Liver (tissue), 9 donors: ENCODE results near the gene DNAJC4. TPM values are rescaled to one million over a fixed set of nuclear protein-coding genes. Genes with fewer than 3 reads are reported as not detected.

Experiments used
- DNase-seq: peaks from one replicate; pipeline ENCODE4 v3.0.0-alpha.2; 2017; ENCODE audit warnings: low spot score
- H3K27ac ChIP-seq, 2 donors: one replicate each; pipeline ENCODE4 v1.7.0; 2013; ENCODE audit warnings: inconsistent platforms in 2 of 2, low read length in 2 of 2, control low read depth in 1 of 2, low read depth in 1 of 2, mild to moderate bottlenecking in 1 of 2
- H3K27me3 ChIP-seq, 4 donors: one replicate each; pipeline versions ENCODE4 v1.6.1 to v1.7.0; 2013; ENCODE audit warnings: low read length in 3 of 4, inconsistent platforms in 1 of 4, mild to moderate bottlenecking in 1 of 4, moderate library complexity in 1 of 4; ENCODE audit not compliant: control insufficient read depth in 4 of 4, insufficient read depth in 4 of 4
- H3K36me3 ChIP-seq, 4 donors: one replicate each; pipeline versions ENCODE4 v1.6.1 to v1.7.0; 2013; ENCODE audit warnings: low read length in 3 of 4, mild to moderate bottlenecking in 3 of 4, low read depth in 1 of 4, moderate library complexity in 1 of 4; ENCODE audit not compliant: control insufficient read depth in 4 of 4, insufficient read depth in 3 of 4
- H3K4me1 ChIP-seq, 4 donors: one replicate each; pipeline versions ENCODE4 v1.6.1 to v1.7.0; 2013; ENCODE audit warnings: low read length in 3 of 4, mild to moderate bottlenecking in 3 of 4, moderate library complexity in 1 of 4; ENCODE audit not compliant: control insufficient read depth in 4 of 4, insufficient read depth in 4 of 4
- H3K4me3 ChIP-seq, 3 donors: one replicate each; pipeline versions ENCODE4 v1.6.1 to v1.7.0; 2013; ENCODE audit warnings: low read length in 3 of 3, control low read depth in 1 of 3, low read depth in 1 of 3, mild to moderate bottlenecking in 1 of 3
- H3K9ac ChIP-seq, 2 donors: one replicate each; pipeline ENCODE4 v1.7.0; 2013; ENCODE audit warnings: low read length in 2 of 2, mild to moderate bottlenecking in 2 of 2, moderate library complexity in 2 of 2, control low read depth in 1 of 2, low read depth in 1 of 2
- H3K9me3 ChIP-seq, 4 donors: one replicate each; pipeline versions ENCODE4 v1.6.1 to v1.7.0; 2013; ENCODE audit warnings: low read length in 3 of 4; ENCODE audit not compliant: control insufficient read depth in 4 of 4
- FOXA1 ChIP-seq: IDR thresholded peaks from 2 replicates; pipeline ENCODE4 v1.6.1; 2016; ENCODE audit warnings: antibody characterized with exemption
- FOXA2 ChIP-seq: IDR thresholded peaks from 2 replicates; pipeline ENCODE4 v1.6.1; 2016; ENCODE audit warnings: antibody characterized with exemption
- GABPA ChIP-seq, 2 donors: IDR thresholded peaks in 1 of 2; conservative IDR thresholded peaks in 1 of 2; 2 replicates each; pipeline ENCODE4 v1.6.1; 2016; ENCODE audit warnings: antibody characterized with exemption in 2 of 2, mild to moderate bottlenecking in 1 of 2, moderate library complexity in 1 of 2
- HNF4A ChIP-seq, 2 donors: conservative IDR thresholded peaks; 2 replicates each; pipeline ENCODE4 v1.6.1; 2016; ENCODE audit warnings: antibody characterized with exemption in 2 of 2, mild to moderate bottlenecking in 2 of 2
- HNF4G ChIP-seq: IDR thresholded peaks from 2 replicates; pipeline ENCODE4 v1.6.1; 2016; ENCODE audit warnings: antibody characterized with exemption
- JUND ChIP-seq, 2 donors: IDR thresholded peaks; 2 replicates each; pipeline ENCODE4 v1.6.1; 2016; ENCODE audit warnings: antibody characterized with exemption in 2 of 2
- NR2F2 ChIP-seq: IDR thresholded peaks from 2 replicates; pipeline ENCODE4 v1.6.1; 2016; ENCODE audit warnings: antibody characterized with exemption
- RAD21 ChIP-seq, 2 donors: IDR thresholded peaks; 2 replicates each; pipeline ENCODE4 v1.6.1; 2016; ENCODE audit warnings: antibody characterized with exemption in 2 of 2, mild to moderate bottlenecking in 2 of 2
- RXRA ChIP-seq, 2 donors: IDR thresholded peaks; 2 replicates each; pipeline ENCODE4 v1.6.1; 2017 to 2018; ENCODE audit warnings: antibody characterized with exemption in 2 of 2, mild to moderate bottlenecking in 1 of 2
- SP1 ChIP-seq: IDR thresholded peaks from 2 replicates; pipeline ENCODE4 v1.6.1; 2018; ENCODE audit warnings: antibody characterized with exemption, mild to moderate bottlenecking
- YY1 ChIP-seq: IDR thresholded peaks from 2 replicates; pipeline ENCODE4 v1.6.1; 2016; ENCODE audit warnings: antibody characterized with exemption, mild to moderate bottlenecking
- WGBS: extraction: QIAGEN DNeasy Blood & Tissue Kit; methylation state at CpG from one replicate; pipeline ENCODE4 v1.1.7; 2013; 5-methylcytosine and 5-hydroxymethylcytosine counted together
- polyA plus RNA-seq, 2 donors: library from polyadenylated mRNA; stranded (reverse) in 1 of 2; unstranded in 1 of 2; fragments of 200-250 nt in 1 of 2; fragments of >200 nt in 1 of 2; fragmentation: Nextera tagmentation in 1 of 2; extraction: Ambion mirVana in 1 of 2; gene quantifications; one replicate each; pipeline versions ENCODE4 v1.2.1 to v1.2.3, GENCODE V29; 2013 to 2015
- total RNA-seq, 2 donors: library from RNA; depleted of rRNA; stranded (reverse); fragments of >200 nt; gene quantifications; one replicate each; pipeline ENCODE4 v1.2.3, GENCODE V29; 2014
- TF ChIP-seq, protein P1 (sequence below): IDR thresholded peaks from 2 replicates; pipeline ENCODE4 v1.6.1; 2016; ENCODE audit warnings: antibody characterized with exemption, mild to moderate bottlenecking
- TF ChIP-seq, protein P2 (sequence below): IDR thresholded peaks from 2 replicates; pipeline ENCODE4 v1.6.1; 2016; ENCODE audit warnings: antibody characterized with exemption
- TF ChIP-seq, protein P3 (sequence below): IDR thresholded peaks from 2 replicates; pipeline ENCODE4 v1.6.1; 2016; ENCODE audit warnings: antibody characterized with exemption
- TF ChIP-seq, protein P4 (sequence below): fragments of 150-350 bp; IDR thresholded peaks from 2 replicates; pipeline ENCODE4 v1.5.1; 2017; ENCODE audit warnings: improper control_type of control experiment, low read depth, low read length; ENCODE audit not compliant: missing input control
- donor health status: healthy.
- donor health status: healthy.
- donor health status: healthy.
- donor health status: healthy.
- donor health status: healthy.

Gene DNAJC4
- total and polyA plus RNA-seq, 4 donors, result 8.5 to 25.9 (median 23.5) TPM

DNA sequence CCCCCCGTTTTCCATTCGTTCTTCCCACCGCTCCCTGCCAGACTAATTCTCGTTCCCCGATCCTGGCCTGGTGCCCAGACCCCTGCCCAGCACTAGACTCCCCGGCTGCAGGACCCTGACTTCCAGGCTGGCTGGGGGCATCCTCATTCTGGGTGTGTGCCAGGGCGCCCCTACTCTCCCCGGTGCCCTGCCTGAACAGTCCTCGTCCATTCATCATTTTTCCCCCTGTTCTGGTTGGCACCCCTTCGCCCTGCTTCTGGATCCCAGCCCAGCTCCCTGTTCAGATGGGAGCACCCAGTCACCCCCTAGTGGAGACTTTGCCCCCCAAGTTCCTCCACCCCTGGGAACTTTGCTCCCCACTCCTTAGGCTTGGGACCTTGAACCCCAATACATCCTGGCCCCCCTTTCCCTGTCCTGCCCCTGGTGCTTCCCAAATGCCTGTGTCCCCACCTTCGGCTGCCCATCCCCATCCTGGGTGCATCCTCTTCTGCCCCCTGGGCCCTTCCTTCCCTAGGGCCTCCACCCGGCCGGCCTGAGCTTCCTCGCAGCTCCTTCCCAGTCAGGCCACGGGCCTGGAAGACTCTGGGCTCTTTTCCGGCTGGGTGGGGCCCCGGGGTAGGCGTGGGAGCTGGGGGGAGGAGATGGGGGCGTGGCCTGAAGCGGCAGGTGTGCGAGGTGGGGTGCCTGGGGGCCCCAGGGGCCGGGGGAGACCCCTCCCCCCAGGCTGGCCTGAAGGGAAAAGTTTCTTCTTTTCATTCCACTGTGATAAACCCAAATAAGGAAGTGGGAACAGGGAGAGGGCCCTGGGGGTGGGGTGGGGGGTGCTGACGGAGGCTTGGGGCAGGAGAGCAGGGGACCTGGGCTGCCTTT lies 21.9 kb downstream of the DNAJC4 start:
- peak overlapping the region; percentile 36 to 67 (median 51) for H3K4me3 ChIP-seq
- peak overlapping the region in 1 of 2 donors; percentile 63 for H3K9ac ChIP-seq
- no peak overlapping the region for H3K27ac ChIP-seq
- H3K9me3 ChIP-seq, result no peaks in the 10 kb centered on the region
- no peak for TF ChIP-seq YY1
- TF ChIP-seq FOXA1, result no peak
- no peak for TF ChIP-seq RAD21 (IDR thresholded peaks at IDR 0.05)
- TF ChIP-seq NR2F2, result no peak
- no peak for TF ChIP-seq GABPA (IDR thresholded peaks at IDR 0.05 in 1 of 2, conservative IDR thresholded peaks at IDR 0.05 in 1 of 2)
- no peak for TF ChIP-seq SP1
- H3K27me3 ChIP-seq, result no peaks in the 10 kb centered on the region
- no peak for DNase-seq
- peaks cover 10 to 44% (median 34%) of the 10 kb centered on the region in 4 donors for H3K4me1 ChIP-seq
- H3K36me3 ChIP-seq, result peaks cover 0 to 9% (median 3%) of the 10 kb centered on the region in 4 donors
- 30% methylated on average over 23 of the region's 23 CpGs for WGBS

DNA sequence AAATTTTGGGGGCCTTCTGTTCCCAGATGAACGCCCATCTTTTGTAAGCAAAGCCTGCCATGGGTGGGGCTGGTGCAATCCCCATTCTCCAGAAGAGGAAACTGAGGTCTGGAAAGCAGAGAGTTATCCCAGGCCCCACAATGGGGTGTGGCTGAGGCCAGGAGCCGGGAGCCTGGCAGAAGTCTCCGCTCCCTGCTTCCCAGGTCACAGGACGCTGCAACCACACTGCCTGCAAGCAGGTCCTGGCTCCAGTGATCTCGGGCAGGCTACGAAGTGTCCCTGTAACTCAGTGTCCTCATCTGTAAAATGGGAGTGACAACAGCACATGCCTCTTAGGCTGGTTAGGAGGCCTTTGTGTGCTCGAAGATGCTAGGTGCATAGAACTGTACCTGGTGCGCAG lies 22.7 kb downstream of the DNAJC4 start:
- H3K27me3 ChIP-seq, result no peaks in the 10 kb centered on the region
- no peak overlapping the region for H3K27ac ChIP-seq
- no peak for TF ChIP-seq RXRA (IDR thresholded peaks at IDR 0.05)
- no peak for TF ChIP-seq JUND (IDR thresholded peaks at IDR 0.05)
- TF ChIP-seq, protein P1, sequence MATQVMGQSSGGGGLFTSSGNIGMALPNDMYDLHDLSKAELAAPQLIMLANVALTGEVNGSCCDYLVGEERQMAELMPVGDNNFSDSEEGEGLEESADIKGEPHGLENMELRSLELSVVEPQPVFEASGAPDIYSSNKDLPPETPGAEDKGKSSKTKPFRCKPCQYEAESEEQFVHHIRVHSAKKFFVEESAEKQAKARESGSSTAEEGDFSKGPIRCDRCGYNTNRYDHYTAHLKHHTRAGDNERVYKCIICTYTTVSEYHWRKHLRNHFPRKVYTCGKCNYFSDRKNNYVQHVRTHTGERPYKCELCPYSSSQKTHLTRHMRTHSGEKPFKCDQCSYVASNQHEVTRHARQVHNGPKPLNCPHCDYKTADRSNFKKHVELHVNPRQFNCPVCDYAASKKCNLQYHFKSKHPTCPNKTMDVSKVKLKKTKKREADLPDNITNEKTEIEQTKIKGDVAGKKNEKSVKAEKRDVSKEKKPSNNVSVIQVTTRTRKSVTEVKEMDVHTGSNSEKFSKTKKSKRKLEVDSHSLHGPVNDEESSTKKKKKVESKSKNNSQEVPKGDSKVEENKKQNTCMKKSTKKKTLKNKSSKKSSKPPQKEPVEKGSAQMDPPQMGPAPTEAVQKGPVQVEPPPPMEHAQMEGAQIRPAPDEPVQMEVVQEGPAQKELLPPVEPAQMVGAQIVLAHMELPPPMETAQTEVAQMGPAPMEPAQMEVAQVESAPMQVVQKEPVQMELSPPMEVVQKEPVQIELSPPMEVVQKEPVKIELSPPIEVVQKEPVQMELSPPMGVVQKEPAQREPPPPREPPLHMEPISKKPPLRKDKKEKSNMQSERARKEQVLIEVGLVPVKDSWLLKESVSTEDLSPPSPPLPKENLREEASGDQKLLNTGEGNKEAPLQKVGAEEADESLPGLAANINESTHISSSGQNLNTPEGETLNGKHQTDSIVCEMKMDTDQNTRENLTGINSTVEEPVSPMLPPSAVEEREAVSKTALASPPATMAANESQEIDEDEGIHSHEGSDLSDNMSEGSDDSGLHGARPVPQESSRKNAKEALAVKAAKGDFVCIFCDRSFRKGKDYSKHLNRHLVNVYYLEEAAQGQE, result no peak
- no peak for TF ChIP-seq YY1
- TF ChIP-seq, protein P2, sequence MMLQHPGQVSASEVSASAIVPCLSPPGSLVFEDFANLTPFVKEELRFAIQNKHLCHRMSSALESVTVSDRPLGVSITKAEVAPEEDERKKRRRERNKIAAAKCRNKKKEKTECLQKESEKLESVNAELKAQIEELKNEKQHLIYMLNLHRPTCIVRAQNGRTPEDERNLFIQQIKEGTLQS, result no peak
- no peak for TF ChIP-seq HNF4G
- no peak for TF ChIP-seq RAD21 (IDR thresholded peaks at IDR 0.05)
- TF ChIP-seq, protein P3, sequence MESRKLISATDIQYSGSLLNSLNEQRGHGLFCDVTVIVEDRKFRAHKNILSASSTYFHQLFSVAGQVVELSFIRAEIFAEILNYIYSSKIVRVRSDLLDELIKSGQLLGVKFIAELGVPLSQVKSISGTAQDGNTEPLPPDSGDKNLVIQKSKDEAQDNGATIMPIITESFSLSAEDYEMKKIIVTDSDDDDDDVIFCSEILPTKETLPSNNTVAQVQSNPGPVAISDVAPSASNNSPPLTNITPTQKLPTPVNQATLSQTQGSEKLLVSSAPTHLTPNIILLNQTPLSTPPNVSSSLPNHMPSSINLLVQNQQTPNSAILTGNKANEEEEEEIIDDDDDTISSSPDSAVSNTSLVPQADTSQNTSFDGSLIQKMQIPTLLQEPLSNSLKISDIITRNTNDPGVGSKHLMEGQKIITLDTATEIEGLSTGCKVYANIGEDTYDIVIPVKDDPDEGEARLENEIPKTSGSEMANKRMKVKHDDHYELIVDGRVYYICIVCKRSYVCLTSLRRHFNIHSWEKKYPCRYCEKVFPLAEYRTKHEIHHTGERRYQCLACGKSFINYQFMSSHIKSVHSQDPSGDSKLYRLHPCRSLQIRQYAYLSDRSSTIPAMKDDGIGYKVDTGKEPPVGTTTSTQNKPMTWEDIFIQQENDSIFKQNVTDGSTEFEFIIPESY, result no peak
- no peak for TF ChIP-seq NR2F2
- TF ChIP-seq FOXA2, result no peak
- TF ChIP-seq, protein P4, sequence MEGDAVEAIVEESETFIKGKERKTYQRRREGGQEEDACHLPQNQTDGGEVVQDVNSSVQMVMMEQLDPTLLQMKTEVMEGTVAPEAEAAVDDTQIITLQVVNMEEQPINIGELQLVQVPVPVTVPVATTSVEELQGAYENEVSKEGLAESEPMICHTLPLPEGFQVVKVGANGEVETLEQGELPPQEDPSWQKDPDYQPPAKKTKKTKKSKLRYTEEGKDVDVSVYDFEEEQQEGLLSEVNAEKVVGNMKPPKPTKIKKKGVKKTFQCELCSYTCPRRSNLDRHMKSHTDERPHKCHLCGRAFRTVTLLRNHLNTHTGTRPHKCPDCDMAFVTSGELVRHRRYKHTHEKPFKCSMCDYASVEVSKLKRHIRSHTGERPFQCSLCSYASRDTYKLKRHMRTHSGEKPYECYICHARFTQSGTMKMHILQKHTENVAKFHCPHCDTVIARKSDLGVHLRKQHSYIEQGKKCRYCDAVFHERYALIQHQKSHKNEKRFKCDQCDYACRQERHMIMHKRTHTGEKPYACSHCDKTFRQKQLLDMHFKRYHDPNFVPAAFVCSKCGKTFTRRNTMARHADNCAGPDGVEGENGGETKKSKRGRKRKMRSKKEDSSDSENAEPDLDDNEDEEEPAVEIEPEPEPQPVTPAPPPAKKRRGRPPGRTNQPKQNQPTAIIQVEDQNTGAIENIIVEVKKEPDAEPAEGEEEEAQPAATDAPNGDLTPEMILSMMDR, result no peak
- no peak for TF ChIP-seq HNF4A (conservative IDR thresholded peaks at IDR 0.05)
- TF ChIP-seq GABPA (IDR thresholded peaks at IDR 0.05 in 1 of 2, conservative IDR thresholded peaks at IDR 0.05 in 1 of 2), result no peak
- peaks cover 0 to 9% (median 3%) of the 10 kb centered on the region in 4 donors for H3K36me3 ChIP-seq
- no peak for DNase-seq
- no peaks in the 10 kb centered on the region for H3K9me3 ChIP-seq
- no peak overlapping the region for H3K9ac ChIP-seq
- no peak overlapping the region for H3K4me3 ChIP-seq
- 88% methylated on average over 8 of the region's 8 CpGs for WGBS
- peaks cover 5 to 36% (median 28%) of the 10 kb centered on the region in 4 donors for H3K4me1 ChIP-seq
